Duodenal mucosa (tissue), 2 donors: ENCODE results near the gene TNFAIP8.
A peak's percentile ranks its signal among the peaks of the same experiment; 100 is the strongest.

Experiments used
- H3K27ac ChIP-seq: one replicate; pipeline ENCODE4 v1.7.0; 2013; ENCODE audit warnings: low read depth, low read length
- H3K27me3 ChIP-seq, 2 donors: one replicate each; pipeline ENCODE4 v1.7.0; 2013; ENCODE audit warnings: low read length in 2 of 2, control low read depth in 1 of 2; ENCODE audit not compliant: insufficient read depth in 2 of 2, control insufficient read depth in 1 of 2
- H3K36me3 ChIP-seq, 2 donors: one replicate each; pipeline ENCODE4 v1.7.0; 2013; ENCODE audit warnings: low read length in 2 of 2, control low read depth in 1 of 2; ENCODE audit not compliant: insufficient read depth in 2 of 2, control insufficient read depth in 1 of 2
- H3K4me1 ChIP-seq, 2 donors: one replicate each; pipeline ENCODE4 v1.7.0; 2013; ENCODE audit warnings: low read length in 2 of 2, control low read depth in 1 of 2; ENCODE audit not compliant: insufficient read depth in 2 of 2, control insufficient read depth in 1 of 2
- H3K4me3 ChIP-seq, 2 donors: one replicate each; pipeline ENCODE4 v1.7.0; 2013; ENCODE audit warnings: low read length in 2 of 2, low read depth in 1 of 2
- H3K9ac ChIP-seq, 2 donors: one replicate each; pipeline ENCODE4 v1.7.0; 2013; ENCODE audit warnings: low read length in 2 of 2, low read depth in 1 of 2
- H3K9me3 ChIP-seq, 2 donors: one replicate each; pipeline ENCODE4 v1.7.0; 2013; ENCODE audit warnings: low read length in 2 of 2, control low read depth in 1 of 2; ENCODE audit not compliant: control insufficient read depth in 1 of 2

TNFAIP8 gene

DNA sequence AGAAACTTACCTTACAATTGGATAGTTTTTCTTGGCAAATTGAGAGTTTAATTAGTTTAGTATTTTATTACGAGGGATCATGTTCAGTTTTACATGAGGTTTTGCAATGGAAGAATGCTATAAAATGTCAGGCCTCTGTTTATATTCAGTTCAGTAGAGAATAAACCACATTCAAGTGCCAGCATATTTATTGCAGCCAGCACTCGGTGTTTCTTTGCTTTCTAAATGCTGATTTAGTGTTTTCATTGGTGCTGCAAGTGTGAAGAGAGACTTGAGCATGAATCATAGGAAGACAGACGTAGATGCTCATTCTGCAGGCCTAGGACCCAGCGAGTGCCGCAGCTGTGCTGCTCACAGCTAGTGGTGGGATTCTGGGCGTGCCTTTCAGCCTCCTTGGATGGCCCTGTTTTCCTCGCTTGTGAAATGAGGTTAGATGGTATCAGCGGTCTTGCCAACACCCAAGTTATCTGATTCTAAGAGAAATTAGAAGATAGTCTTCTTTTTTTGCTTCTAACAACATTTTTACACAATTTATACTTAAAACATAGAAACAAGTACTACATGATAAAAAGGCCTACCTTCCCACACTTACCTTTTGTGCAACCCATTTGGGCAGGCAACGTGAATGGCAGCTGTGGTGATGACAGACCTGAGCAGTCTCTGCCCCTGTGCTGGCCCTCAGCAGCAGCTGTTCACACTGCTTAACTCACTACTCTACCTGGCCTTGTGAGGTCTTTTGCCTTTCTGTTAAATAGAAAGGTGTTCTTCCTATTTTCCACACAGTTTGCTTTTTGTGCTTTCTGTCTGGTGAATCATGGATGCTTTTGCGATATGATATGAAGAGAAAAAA is 26.8 kb upstream of the TNFAIP8 start:
- peaks cover 34 to 41% of the 10 kb centered on the region in 2 donors for H3K4me1 ChIP-seq
- H3K27ac ChIP-seq, result no peak overlapping the region
- H3K27me3 ChIP-seq, result no peaks in the 10 kb centered on the region
- H3K9me3 ChIP-seq, result no peaks in the 10 kb centered on the region
- no peak overlapping the region for H3K9ac ChIP-seq
- no peaks in the 10 kb centered on the region for H3K36me3 ChIP-seq
- no peak overlapping the region for H3K4me3 ChIP-seq

GRCh38 chr5:119329666-119330065 is 26.2 kb upstream of the TNFAIP8 start:
- Histone ChIP-seq H3K36me3 (no peaks in the 10 kb centered on the region), H3K27ac (no peak overlapping the region), H3K9me3 (no peaks in the 10 kb centered on the region), H3K4me3 (no peak overlapping the region), H3K9ac (no peak overlapping the region), H3K4me1 (peaks cover 34 to 36% of the 10 kb centered on the region in 2 donors), H3K27me3 (no peaks in the 10 kb centered on the region)

DNA sequence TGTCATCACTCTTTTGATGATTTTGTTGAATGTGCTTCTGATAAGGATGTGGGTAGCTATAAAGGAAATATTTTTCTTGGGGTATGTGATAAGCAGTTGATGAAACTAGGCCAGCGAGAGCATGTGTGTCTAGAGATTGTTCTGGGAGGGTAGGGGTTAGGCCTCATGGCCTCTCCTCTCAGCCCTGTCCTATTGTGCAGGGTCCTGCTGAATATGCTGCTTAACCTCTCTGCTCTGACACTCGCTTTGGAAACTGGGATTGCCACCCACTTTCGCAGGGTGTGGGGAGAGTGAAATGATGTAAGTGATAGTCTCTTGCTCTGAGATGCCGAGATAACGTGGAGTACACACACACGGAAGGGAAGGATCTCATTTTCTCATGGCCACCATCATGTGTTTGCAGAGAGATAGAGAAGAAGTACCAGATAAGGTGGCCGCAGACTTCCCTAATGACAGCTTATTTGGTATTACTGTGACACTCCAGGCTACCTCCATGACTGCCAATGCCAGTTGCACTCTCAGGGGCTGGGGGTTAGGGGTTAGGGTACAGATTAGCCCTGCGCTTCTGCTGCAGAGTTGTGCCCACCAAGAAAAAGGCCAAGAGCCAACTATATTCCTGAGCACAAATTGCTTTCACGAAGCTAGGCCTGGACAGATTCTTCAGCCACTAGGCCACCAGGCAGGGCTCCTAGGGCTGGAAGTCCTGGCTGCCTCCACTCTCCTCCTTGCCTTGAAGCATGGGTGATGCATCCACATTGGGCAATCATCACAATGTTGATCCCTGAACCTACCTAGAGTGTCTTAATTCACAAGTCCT is 25.2 kb upstream of the TNFAIP8 start:
- Histone ChIP-seq H3K4me1 (peaks cover 34 to 36% of the 10 kb centered on the region in 2 donors), H3K9me3 (no peaks in the 10 kb centered on the region), H3K27ac (no peak overlapping the region), H3K9ac (no peak overlapping the region), H3K4me3 (no peak overlapping the region), H3K36me3 (no peaks in the 10 kb centered on the region), H3K27me3 (no peaks in the 10 kb centered on the region)

GRCh38 chr5:119331566-119332095 is 24.2 kb upstream of the TNFAIP8 start:
- Histone ChIP-seq H3K9ac (no peak overlapping the region), H3K36me3 (no peaks in the 10 kb centered on the region), H3K4me3 (no peak overlapping the region), H3K27ac (no peak overlapping the region), H3K4me1 (peaks cover 35 to 38% of the 10 kb centered on the region in 2 donors), H3K9me3 (no peaks in the 10 kb centered on the region), H3K27me3 (no peaks in the 10 kb centered on the region)

DNA sequence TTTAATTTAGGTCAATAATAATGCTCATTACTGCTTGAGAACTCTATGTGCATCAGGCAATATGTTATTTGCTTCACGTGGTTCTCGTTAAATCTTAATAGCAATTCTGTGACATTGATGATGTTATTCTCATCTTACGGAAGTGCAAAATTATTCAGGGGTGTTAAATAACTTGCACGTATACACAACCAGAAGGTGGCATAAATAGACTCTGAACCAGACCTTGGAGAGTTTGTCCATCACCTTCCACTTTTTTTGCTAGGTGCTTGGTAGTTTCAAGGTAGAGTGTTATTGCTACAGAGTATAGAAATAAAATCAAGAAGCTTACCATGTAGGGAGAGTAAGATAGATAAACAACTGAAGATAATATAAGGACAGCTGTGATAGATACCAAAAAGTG is 23.6 kb upstream of the TNFAIP8 start:
- Histone ChIP-seq H3K36me3 (no peaks in the 10 kb centered on the region), H3K27ac (no peak overlapping the region)

GRCh38 chr5:119332978-119333401 is 22.8 kb upstream of the TNFAIP8 start:
- Histone ChIP-seq H3K9me3 (no peaks in the 10 kb centered on the region), H3K27me3 (no peaks in the 10 kb centered on the region), H3K27ac (no peak overlapping the region), H3K4me3 (peak overlapping the region in 1 of 2 donors; percentile 25), H3K4me1 (peaks cover 47 to 51% of the 10 kb centered on the region in 2 donors), H3K9ac (no peak overlapping the region), H3K36me3 (no peaks in the 10 kb centered on the region)

More for the DNA sequence above, 23.6 kb upstream of the TNFAIP8 start:
- Histone ChIP-seq H3K4me3 (no peak overlapping the region), H3K9me3 (no peaks in the 10 kb centered on the region), H3K4me1 (peaks cover 41 to 43% of the 10 kb centered on the region in 2 donors), H3K27me3 (no peaks in the 10 kb centered on the region), H3K9ac (no peak overlapping the region)

- peak overlapping the region; percentile 13 to 25 for H3K4me3 ChIP-seq
- H3K27me3 ChIP-seq, result no peaks in the 10 kb centered on the region
- H3K9me3 ChIP-seq, result no peaks in the 10 kb centered on the region
- no peak overlapping the region for H3K27ac ChIP-seq
- no peaks in the 10 kb centered on the region for H3K36me3 ChIP-seq
- no peak overlapping the region for H3K9ac ChIP-seq
- H3K4me1 ChIP-seq, result peaks cover 47 to 50% of the 10 kb centered on the region in 2 donors
Measured at GRCh38 chr5:119333421-119333851, 22.4 kb upstream of the TNFAIP8 start.

GRCh38 chr5:119335261-119335677 is 20.6 kb upstream of the TNFAIP8 start:
- H3K27me3 ChIP-seq, result no peaks in the 10 kb centered on the region
- no peak overlapping the region for H3K27ac ChIP-seq
- H3K9ac ChIP-seq, result no peak overlapping the region
- peak overlapping the region; percentile 40 to 51 for H3K4me3 ChIP-seq
- H3K36me3 ChIP-seq, result no peaks in the 10 kb centered on the region
- no peaks in the 10 kb centered on the region for H3K9me3 ChIP-seq
- peaks cover 36 to 48% of the 10 kb centered on the region in 2 donors for H3K4me1 ChIP-seq

- Histone ChIP-seq H3K4me3 (no peak overlapping the region), H3K4me1 (peaks cover 36 to 43% of the 10 kb centered on the region in 2 donors), H3K27me3 (no peaks in the 10 kb centered on the region), H3K27ac (no peak overlapping the region), H3K36me3 (no peaks in the 10 kb centered on the region), H3K9me3 (no peaks in the 10 kb centered on the region), H3K9ac (no peak overlapping the region)
Measured at GRCh38 chr5:119336262-119336661, 19.6 kb upstream of the TNFAIP8 start.
